NOMO-1 treated with DMSO at 0.1 percent for 48 hours (cell line): ENCODE results near the gene ZNF33A.
"Not testable (repeated sequence)": the region's sequence is repeated elsewhere in the genome, so short reads cannot be mapped to it uniquely, and the experiment has no call there.

Experiments
- DNase-seq: peaks from one replicate; lab custom pipeline; 2025; ENCODE audit not compliant: unreplicated experiment; lab: John Stamatoyannopoulos, UW

Gene ZNF33A

DNA sequence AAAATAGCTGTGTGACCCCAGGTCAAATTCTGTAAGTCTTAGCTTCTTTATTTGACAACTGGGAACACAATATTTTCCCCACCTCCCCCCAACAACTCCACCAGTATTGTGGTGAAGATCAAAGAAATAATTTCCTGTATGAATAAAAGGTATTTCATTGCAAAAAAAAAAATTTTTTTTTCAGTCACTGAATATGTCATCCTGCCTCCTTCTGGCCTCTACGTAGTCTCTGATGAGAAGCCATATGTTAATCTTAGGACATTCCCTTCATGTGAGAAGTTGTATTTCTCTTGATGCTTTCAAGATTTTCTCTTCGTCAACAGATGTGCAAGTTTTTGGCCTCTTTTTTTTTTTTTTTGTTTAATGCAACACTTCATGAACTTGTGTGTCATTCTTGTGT lies 33.0 kb downstream of the ZNF33A start:
- no peak for DNase-seq

DNA sequence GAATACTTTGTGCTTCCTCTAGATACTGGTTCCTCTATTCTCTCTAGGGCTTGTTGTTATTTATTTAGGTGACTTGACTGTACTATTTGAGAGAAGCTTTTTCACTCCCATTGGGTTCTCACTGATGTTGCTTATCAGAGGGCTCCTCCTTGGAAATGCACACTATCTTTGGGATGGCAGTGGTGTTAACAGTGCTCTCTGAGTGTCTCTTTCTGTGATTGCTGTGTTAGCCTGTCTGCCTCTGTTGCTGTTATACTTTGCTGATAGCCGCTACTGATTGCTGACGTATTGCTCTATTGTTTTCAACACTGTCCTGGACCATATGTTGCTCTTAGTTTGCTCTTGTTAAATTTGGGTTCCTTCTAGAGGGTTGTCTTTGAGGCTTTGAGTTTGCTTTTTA lies 34.7 kb downstream of the ZNF33A start:
- DNase-seq: no peak

DNA sequence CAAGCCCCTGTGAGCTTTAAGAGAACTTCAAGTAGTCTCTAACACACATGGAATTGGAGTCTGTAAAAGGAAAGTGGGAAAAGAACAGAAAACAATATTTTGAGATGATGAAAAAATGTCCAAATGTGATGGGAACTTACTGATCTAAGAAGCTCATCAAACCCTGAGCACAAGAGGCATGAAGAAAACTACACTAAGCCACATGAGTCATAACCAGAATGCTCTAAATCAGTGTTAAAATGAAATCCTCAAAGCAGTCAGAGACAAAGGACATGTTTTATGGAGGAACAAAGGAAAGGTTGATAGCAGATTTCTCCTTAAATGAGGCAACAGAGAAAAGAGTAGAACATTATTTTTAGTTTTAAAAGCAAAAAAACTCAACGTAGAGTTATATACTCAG lies 37.2 kb downstream of the ZNF33A start:
- no peak for DNase-seq

DNA sequence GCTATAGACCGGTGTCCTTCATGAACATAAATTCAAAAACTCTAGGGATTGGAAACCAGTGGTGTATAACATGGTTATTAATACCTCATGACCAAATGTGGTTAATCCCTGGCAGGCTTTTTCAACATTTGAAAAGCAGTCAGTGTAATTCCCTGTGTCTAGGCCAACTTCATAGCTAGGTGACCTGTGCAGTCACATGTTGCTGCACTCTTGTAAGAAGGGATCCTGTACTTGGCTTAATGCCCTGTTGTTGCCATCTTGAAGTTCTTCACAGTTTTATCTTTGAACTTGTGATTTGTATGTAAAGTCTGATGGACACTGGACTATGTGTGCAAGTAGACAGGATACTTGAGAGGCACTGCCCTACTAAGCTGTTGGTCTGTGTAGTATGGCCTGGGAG lies 39.7 kb downstream of the ZNF33A start:
- DNase-seq: no peak

DNA sequence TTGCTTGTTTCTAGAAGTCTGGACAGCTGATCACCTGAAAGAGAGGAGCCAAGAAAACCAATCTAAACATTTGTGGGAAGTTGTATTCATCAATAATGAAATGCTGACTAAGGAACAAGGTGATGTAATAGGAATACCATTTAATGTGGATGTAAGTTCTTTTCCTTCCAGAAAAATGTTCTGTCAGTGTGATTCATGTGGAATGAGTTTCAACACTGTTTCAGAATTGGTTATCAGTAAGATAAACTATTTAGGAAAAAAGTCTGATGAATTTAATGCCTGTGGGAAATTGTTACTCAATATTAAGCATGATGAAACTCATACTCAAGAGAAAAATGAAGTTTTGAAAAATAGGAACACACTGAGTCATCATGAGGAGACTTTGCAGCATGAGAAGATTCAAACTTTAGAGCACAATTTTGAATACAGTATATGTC lies 43.9 kb downstream of the ZNF33A start:
- no peak for DNase-seq

DNA sequence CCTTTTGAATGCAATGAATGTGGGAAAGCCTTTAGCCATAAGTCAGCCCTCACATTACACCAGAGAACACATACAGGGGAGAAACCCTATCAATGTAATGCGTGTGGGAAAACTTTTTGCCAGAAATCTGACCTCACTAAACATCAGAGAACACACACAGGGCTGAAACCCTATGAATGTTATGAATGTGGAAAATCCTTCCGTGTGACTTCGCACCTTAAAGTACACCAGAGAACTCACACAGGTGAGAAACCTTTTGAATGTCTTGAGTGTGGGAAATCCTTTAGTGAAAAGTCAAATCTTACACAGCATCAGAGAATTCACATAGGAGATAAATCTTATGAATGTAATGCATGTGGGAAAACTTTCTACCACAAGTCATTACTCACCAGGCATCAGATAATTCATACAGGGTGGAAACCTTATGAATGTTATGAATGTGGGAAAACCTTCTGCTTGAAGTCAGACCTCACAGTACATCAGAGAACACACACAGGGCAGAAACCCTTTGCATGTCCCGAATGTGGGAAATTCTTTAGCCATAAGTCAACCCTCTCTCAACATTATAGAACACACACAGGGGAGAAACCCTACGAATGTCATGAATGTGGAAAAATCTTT lies 44.9 kb downstream of the ZNF33A start:
- not testable (repeated sequence) for DNase-seq

DNA sequence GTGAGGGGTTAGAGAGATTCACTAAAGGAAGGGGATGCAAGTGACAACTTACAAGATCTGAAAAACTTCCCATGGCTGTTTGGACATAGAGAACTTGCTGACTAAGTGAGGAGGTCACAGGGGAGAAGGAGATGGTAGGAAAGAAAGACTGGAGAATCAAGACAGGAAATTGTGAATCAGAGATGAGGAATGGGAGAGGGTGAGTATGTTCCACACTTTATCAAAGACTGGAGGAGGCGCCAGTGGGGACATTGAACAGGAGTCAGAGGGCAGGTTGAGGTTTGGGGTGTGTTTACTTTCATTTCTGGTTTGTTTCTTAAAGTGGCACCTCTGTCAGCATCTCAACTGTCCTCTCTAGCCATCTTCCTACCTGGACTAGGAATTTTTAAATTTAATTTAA lies 59.2 kb downstream of the ZNF33A start:
- not testable (repeated sequence) for DNase-seq

DNA sequence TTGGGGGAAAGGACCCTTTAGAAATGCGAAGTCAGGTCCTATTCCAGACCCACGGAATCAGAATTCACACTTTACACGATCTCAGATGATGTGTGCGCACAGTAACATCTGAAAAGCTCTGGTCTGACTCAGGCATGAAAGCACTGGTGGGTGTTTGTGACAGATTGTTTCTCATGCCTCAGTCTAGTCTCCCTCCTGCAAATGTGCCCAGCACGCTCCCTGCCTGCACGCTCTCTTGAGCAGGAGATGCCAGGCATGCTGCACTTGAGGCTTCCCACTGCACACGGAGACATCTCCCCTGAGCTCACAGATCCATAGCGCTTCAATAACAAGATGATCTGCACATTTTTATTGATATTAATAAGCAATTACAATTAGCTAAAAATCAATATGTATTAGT lies 60.0 kb downstream of the ZNF33A start:
- no peak for DNase-seq

DNA sequence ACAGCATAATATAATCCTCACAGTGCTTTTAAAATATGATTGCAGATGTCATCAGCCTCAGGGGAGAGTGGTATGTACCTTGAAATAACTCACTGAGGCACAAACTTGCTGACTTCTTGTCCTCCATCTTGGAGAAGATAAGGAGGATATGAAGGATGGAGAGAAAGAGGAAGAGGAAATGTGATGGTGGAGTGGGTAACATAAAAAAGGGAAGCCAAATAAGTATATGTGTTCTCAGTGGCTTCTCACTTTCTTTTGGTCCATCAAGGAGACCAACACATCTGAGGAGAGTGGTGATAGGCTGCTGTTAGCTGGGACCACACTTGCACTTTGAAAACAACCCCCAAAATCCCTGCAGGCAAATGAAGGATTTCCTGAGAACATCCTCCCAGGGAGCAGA lies 62.1 kb downstream of the ZNF33A start:
- peak; percentile 4 for DNase-seq

DNA sequence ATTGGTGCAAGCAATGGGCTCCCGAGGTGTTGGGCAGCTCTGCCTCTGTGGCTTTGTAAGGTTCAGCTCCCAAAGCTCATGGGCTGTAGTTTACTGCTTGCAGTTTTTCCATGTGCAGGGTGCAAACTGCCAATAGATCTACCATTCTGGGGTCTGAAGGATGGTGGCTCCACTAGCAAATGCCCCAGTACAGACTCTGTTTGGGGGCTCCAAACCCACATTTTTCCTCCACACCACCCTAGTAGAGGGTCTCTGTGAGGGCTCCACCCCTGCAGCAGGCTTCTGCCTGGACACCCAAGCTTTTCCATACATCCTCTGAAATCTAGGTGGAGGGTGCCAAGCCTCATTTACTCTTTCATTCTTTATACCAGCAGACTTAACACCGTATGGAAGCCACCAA lies 66.2 kb downstream of the ZNF33A start:
- DNase-seq: no peak

DNA sequence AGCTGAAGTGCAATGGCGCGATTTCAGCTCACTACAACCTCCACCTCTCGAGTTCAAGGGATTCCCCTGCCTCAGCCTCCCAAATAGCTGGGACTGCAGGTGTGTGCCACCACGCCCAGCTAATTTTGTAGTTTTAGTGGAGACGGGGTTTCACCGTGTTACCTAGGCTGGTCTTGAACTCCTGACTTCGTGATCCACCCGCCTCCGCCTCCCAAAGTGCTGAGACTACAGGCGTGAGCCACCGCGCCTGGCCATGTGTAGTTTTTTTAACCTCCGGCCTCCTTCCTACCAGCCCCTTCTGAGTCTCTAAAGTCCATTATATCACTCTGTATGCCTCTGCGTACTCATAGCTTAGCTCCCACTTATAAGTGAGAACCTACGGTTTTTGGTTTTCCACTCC lies 82.8 kb downstream of the ZNF33A start:
- not testable (repeated sequence) for DNase-seq

DNA sequence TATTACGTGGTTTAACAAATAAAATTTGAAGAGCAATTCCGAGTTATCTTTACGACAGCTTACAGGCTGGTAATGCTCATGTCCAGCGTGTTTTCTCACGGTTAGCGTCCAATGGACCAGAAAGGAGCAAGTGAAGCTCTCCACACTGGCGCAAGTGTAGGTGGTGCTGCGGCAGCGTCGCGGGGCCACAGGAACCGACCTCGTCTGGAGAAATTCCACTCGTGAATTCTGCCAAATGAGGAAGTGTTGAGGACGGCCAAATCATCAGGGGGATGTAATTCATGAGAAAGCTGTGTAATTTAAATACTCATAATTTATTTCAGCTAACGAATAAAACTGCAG lies 83.3 kb downstream of the ZNF33A start:
- no peak for DNase-seq

DNA sequence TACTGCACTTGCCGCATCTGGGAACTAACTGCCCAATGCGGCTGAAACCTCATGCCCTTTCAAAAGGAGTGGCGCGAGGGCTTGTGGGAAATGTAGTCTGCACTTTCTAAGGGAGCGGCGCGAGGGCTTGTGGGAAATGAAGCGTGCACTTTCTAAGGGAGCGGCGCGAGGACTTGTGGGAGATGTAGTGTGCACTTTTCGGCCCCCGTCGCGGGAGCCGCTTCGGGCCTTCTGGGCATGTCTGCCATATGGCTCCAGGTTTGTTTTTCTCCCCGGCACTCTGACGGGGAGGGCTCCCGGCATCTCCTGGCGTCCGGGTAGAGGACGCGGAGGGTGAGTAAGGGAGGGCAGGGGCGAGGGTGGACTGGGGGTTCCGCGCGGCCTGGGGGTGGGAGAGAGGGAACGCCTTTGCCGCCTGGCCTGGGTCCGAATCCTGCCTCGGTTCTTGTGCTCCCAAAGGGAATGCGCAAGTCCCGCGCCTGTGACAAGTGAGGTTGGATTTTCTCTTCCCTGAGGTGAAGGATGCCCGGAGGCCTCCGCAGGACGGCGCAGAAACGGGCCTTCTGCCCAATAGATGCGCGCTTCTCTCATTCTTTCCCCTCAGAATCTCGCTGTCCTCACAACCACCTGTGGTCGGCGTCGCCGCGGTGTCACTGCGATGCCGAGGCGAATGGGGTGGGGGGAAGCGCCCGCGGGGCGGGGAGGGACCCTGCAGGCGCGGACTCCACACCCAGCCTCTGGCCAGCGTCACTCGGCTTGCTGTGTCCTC lies 83.9 kb downstream of the ZNF33A start, which contains the start of gene ZNF37A:
ZNF37A (plus strand) TSS at position 180 of the 769 bp plus-strand sequence. CDS start 2,281 bp downstream, outside the sequence.
- DNase-seq: peak; percentile 96

DNA sequence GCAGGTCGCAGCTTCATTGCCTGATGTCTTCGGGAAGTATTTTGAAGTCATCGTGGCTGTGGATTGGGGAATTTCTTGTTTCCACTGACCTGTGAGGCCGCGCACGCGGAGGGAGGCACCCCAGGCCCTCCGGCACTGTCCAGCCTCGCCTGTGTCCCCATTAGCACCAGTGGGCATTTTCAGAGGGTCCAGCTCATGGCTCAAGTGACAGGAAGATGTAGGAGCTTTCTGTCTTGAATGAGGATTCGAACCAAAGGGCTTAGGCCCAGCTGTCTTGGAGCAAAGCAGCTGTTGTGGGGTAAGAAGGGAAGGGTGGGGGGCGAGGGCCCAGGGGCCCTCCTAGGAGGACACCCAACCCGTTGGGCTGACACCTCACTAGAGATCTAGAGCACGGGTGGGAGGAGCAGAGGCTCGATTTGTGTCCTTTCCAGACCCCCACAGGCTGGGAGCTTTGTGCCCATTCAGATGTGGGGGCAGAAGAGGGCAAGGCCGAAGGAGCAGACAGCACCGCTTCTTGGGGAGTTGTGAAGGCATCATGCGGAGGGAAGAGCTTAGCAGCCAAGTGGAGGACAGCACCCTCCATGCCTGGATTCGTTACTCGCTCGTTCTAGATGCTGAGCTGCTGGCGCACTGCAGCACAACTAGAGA lies 84.6 kb downstream of the ZNF33A start:
- DNase-seq: no peak

DNA sequence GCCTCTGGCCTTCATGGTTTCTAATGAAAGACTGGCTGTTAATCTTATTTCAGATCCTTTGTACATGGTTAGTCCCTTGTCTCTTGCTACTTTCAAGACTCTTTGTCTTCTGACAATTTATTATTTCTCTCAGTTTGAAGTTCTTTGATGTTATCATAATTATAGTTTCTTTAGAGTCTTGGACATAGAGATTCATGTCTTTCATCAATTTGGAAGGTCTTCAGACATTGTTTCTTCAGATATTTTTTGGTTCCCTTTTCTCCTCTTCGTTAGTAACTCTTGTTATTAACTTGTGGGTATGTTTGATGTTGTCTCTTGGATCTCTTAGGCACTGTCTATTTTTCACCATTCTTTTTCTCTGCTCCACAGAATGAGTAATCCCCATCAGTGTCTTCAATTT lies 92.4 kb downstream of the ZNF33A start:
- DNase-seq: no peak

DNA sequence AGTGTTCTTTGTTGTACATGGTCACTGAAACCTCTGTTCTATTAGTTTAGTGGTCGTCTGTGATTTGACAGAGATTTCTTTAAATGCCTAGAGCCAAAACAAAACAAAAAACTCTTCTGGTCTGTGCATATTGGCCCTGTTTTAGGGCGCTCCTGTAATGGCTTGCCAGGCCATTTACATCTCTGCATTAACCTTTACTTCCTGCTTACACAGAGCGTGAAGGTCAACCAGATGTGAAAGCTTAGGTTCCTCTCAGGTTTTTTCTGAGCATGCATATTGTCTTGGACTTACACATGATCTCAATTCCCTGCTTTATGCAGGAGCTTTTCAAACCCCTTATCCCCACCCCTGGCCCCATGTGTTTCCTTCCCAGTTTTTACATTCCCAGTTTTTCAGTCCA lies 93.3 kb downstream of the ZNF33A start:
- no peak for DNase-seq

DNA sequence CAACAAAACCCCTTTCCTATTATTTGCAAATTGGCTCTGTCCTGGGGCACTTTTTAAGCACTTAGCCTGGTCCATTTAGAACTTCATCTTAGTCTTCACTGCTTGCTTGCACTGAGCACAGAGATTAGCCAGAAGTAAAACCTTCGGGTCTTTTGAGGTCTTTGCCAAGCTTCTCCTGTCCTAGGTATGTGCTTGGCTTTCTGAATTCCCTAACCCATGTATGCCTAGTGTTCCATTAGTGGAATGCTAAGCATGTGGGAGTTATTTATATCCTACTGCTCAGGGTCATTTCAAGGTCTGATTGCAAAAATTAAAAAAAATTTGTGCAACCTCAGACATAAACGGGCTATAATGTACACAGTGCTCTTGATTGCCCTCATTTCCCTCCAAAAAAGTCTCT lies 101.7 kb downstream of the ZNF33A start:
- DNase-seq: no peak
